ENCODE measurements around the gene CTNND2.
"Not testable (repeated sequence)": the region's sequence is repeated elsewhere in the genome, so short reads cannot be mapped to it uniquely, and the experiment has no call there.

The CTNND2 gene

GRCh38 chr5:11863911-11864310, 40.3 kb downstream of the CTNND2 start:
- no peak for DNase-seq (ENCODE audit: low read depth)

GRCh38 chr5:11857391-11857790, 46.9 kb downstream of the CTNND2 start:
- no peak for DNase-seq (ENCODE audit: low read depth)

- DNase-seq (ENCODE audit: low read depth): no peak
Measured at GRCh38 chr5:11854936-11855335, 49.3 kb downstream of the CTNND2 start.

GRCh38 chr5:11853796-11854195, 50.5 kb downstream of the CTNND2 start:
- DNase-seq (ENCODE audit: low read depth): no peak

- DNase-seq (ENCODE audit: low read depth): no peak
Measured at GRCh38 chr5:11853140-11853539, 51.1 kb downstream of the CTNND2 start.

- no peak for DNase-seq (ENCODE audit: low read depth)
Measured at GRCh38 chr5:11852717-11853087, 51.5 kb downstream of the CTNND2 start.

GRCh38 chr5:11851965-11852716, 52.1 kb downstream of the CTNND2 start:
- DNase-seq (ENCODE audit: low read depth): no peak

- no peak for DNase-seq (ENCODE audit: low read depth)
Measured at GRCh38 chr5:11851416-11851815, 52.8 kb downstream of the CTNND2 start.

- DNase-seq (ENCODE audit: low read depth): not testable (repeated sequence)
Measured at GRCh38 chr5:11828566-11828965, 75.7 kb downstream of the CTNND2 start.

- no peak for DNase-seq (ENCODE audit: low read depth)
Measured at GRCh38 chr5:11822598-11822997, 81.6 kb downstream of the CTNND2 start.

GRCh38 chr5:11815916-11816315, 88.3 kb downstream of the CTNND2 start:
- no peak for DNase-seq (ENCODE audit: low read depth)

- no peak for DNase-seq (ENCODE audit: low read depth)
Measured at GRCh38 chr5:11815481-11815880, 88.8 kb downstream of the CTNND2 start.

GRCh38 chr5:11814373-11814772, 89.9 kb downstream of the CTNND2 start:
- no peak for DNase-seq (ENCODE audit: low read depth)

- no peak for DNase-seq (ENCODE audit: low read depth)
Measured at GRCh38 chr5:11809407-11809806, 94.8 kb downstream of the CTNND2 start.

- no peak for DNase-seq (ENCODE audit: low read depth)
Measured at GRCh38 chr5:11803436-11803835, 100.8 kb downstream of the CTNND2 start.

- DNase-seq (ENCODE audit: low read depth): no peak
Measured at GRCh38 chr5:11801061-11801460, 103.2 kb downstream of the CTNND2 start.

- DNase-seq (ENCODE audit: low read depth): no peak
Measured at GRCh38 chr5:11797132-11797531, 107.1 kb downstream of the CTNND2 start.

GRCh38 chr5:11793396-11793795, 110.8 kb downstream of the CTNND2 start:
- no peak for DNase-seq (ENCODE audit: low read depth)

GRCh38 chr5:11792621-11793020, 111.6 kb downstream of the CTNND2 start:
- no peak for DNase-seq (ENCODE audit: low read depth)

GRCh38 chr5:11791792-11792191, 112.5 kb downstream of the CTNND2 start:
- no peak for DNase-seq (ENCODE audit: low read depth)

GRCh38 chr5:11790201-11790600, 114.0 kb downstream of the CTNND2 start:
- DNase-seq (ENCODE audit: low read depth): no peak

GRCh38 chr5:11785771-11786352, 118.4 kb downstream of the CTNND2 start:
- no peak for DNase-seq (ENCODE audit: low read depth)

GRCh38 chr5:11780641-11781345, 123.5 kb downstream of the CTNND2 start:
- DNase-seq (ENCODE audit: low read depth): no peak
